ENCODE measurements around the gene SLC9A8.
"Not testable (repeated sequence)": the region's sequence is repeated elsewhere in the genome, so short reads cannot be mapped to it uniquely, and the experiment has no call there.

The SLC9A8 gene

GRCh38 chr20:49779972-49780371 lies 32.7 kb upstream of the SLC9A8 start:
- Histone ChIP-seq H3K4me1 (ENCODE audit: insufficient read depth, low read length) (no peaks in the 10 kb centered on the region), H3K27ac (ENCODE audit: low read length) (no peak overlapping the region), H2AFZ (ENCODE audit: low read depth, low read length) (no peak overlapping the region), H3K9ac (ENCODE audit: low read depth, low read length) (no peak overlapping the region), H3K4me3 (ENCODE audit: low read depth in 1 of 2, low read length in 2 of 2) (no peak overlapping the region), H3K36me3 (ENCODE audit: insufficient read depth, low read length) (no peaks in the 10 kb centered on the region), H3K27me3 (ENCODE audit: insufficient read depth, low read length, poor library complexity) (peaks cover 6% of the 10 kb centered on the region), H4K20me1 (ENCODE audit: insufficient read depth, low read length) (0 out of 2 replicates have a peak, but pooled peaks cover 3% of the 10 kb centered on the region), H3K9me3 (ENCODE audit: insufficient read depth, low read length, severe bottlenecking) (no peaks in the 10 kb centered on the region), H3K79me2 (ENCODE audit: insufficient read depth, low read length) (no peaks in the 10 kb centered on the region), H3K4me2 (ENCODE audit: insufficient read depth, low read length) (no peak overlapping the region)
- DNase-seq, result no peak
- TF ChIP-seq CTCF (IDR thresholded peaks at IDR 0.05; ENCODE audit: borderline replicate concordance, extremely low read depth, low read length, poor library complexity, severe bottlenecking), result no peak
- no peak for TF ChIP-seq EZH2 (IDR thresholded peaks at IDR 0.05; ENCODE audit: borderline replicate concordance, low read depth, low read length, severe bottlenecking)
- no peak for ATAC-seq (ENCODE audit: insufficient read depth, low read depth)

DNA sequence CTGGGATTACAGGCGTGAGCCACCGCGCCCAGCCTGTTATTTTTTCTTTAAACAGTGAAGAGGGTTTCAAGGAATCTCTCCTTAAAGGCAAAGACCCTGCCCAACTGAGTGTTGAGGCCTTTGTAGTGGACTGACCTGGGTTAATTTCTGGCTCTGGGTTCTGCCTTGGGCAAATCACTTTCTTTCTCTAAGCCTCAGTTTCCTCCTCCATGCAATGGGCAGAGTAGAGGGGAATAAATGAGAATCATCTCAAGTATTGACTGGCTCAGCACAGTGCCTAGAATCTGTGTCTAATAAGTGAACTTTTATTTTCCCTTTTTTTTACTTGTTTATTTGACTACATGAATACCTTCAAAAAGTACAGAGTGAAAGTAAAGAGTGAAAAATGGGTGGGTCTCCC lies 31.0 kb upstream of the SLC9A8 start:
- no peaks in the 10 kb centered on the region for H4K20me1 ChIP-seq (ENCODE audit: insufficient read depth, low read length)
- TF ChIP-seq CTCF (IDR thresholded peaks at IDR 0.05; ENCODE audit: borderline replicate concordance, extremely low read depth, low read length, poor library complexity, severe bottlenecking) (no peak), EZH2 (IDR thresholded peaks at IDR 0.05; ENCODE audit: borderline replicate concordance, low read depth, low read length, severe bottlenecking) (no peak)
- no peak overlapping the region for H3K4me3 ChIP-seq (ENCODE audit: low read depth in 1 of 2, low read length in 2 of 2)
- no peak overlapping the region for H3K4me2 ChIP-seq (ENCODE audit: insufficient read depth, low read length)
- no peak overlapping the region for H3K27ac ChIP-seq (ENCODE audit: low read length)
- H3K36me3 ChIP-seq (ENCODE audit: insufficient read depth, low read length), result no peaks in the 10 kb centered on the region
- peaks cover 5% of the 10 kb centered on the region for H3K27me3 ChIP-seq (ENCODE audit: insufficient read depth, low read length, poor library complexity)
- ATAC-seq (ENCODE audit: insufficient read depth, low read depth) (no peak), DNase-seq (no peak)
- no peaks in the 10 kb centered on the region for H3K4me1 ChIP-seq (ENCODE audit: insufficient read depth, low read length)
- no peaks in the 10 kb centered on the region for H3K79me2 ChIP-seq (ENCODE audit: insufficient read depth, low read length)
- H3K9ac ChIP-seq (ENCODE audit: low read depth, low read length), result no peak overlapping the region
- H2AFZ ChIP-seq (ENCODE audit: low read depth, low read length), result no peak overlapping the region
- no peaks in the 10 kb centered on the region for H3K9me3 ChIP-seq (ENCODE audit: insufficient read depth, low read length, severe bottlenecking)

DNA sequence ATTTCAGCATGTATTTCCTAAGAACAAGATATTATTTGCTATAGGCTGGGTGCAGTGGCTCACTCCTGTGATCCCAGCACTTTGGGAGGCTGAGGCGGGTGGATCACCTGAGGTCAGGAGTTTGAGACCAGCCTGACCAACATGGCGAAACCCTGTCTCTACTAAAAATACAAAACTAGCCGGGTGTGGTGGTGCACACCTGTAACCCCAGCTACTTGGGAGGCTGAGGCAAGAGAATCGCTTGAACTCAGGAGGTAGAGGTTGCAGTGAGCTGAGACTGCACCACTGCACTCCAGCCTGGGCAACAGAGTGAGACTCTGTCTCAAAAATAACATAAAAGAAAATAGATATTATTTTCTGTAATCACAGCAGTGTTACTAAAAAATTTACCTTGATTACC lies 30.2 kb upstream of the SLC9A8 start:
- H3K9me3 ChIP-seq (ENCODE audit: insufficient read depth, low read length, severe bottlenecking); H2AFZ ChIP-seq (ENCODE audit: low read depth, low read length); H3K4me2 ChIP-seq (ENCODE audit: insufficient read depth, low read length); H3K4me3 ChIP-seq (ENCODE audit: low read depth in 1 of 2, low read length in 2 of 2); H4K20me1 ChIP-seq (ENCODE audit: insufficient read depth, low read length); ATAC-seq (ENCODE audit: insufficient read depth, low read depth); H3K9ac ChIP-seq (ENCODE audit: low read depth, low read length); DNase-seq; H3K4me1 ChIP-seq (ENCODE audit: insufficient read depth, low read length); H3K79me2 ChIP-seq (ENCODE audit: insufficient read depth, low read length); H3K27me3 ChIP-seq (ENCODE audit: insufficient read depth, low read length, poor library complexity); H3K36me3 ChIP-seq (ENCODE audit: insufficient read depth, low read length); H3K27ac ChIP-seq (ENCODE audit: low read length): not testable (repeated sequence)

GRCh38 chr20:49783021-49783995 lies 29.3 kb upstream of the SLC9A8 start:
- H3K9ac ChIP-seq (ENCODE audit: low read depth, low read length); DNase-seq; H3K79me2 ChIP-seq (ENCODE audit: insufficient read depth, low read length); H3K4me2 ChIP-seq (ENCODE audit: insufficient read depth, low read length); H3K27me3 ChIP-seq (ENCODE audit: insufficient read depth, low read length, poor library complexity); ATAC-seq (ENCODE audit: insufficient read depth, low read depth); H3K27ac ChIP-seq (ENCODE audit: low read length); H3K4me3 ChIP-seq (ENCODE audit: low read depth in 1 of 2, low read length in 2 of 2); H3K36me3 ChIP-seq (ENCODE audit: insufficient read depth, low read length); H4K20me1 ChIP-seq (ENCODE audit: insufficient read depth, low read length); H3K4me1 ChIP-seq (ENCODE audit: insufficient read depth, low read length); H2AFZ ChIP-seq (ENCODE audit: low read depth, low read length); H3K9me3 ChIP-seq (ENCODE audit: insufficient read depth, low read length, severe bottlenecking): not testable (repeated sequence)
